H9 (cell line): ENCODE results near the gene TNFSF9. TPM values are rescaled to one million over a fixed set of nuclear protein-coding genes. Genes with fewer than 3 reads are reported as not detected.
"Not testable (repeated sequence)": the region's sequence is repeated elsewhere in the genome, so short reads cannot be mapped to it uniquely, and the experiment has no call there.

Experiments used
- DNase-seq: peaks from one replicate; pipeline ENCODE4 v3.0.0-alpha.2; 2017
- H2AFZ ChIP-seq: one replicate; pipeline ENCODE4 v1.6.1; 2013; ENCODE audit warnings: mild to moderate bottlenecking, low read length, control low read depth, moderate library complexity
- H2AK5ac ChIP-seq: 2 replicates; pipeline ENCODE4 v1.6.1; 2013; ENCODE audit warnings: low read length, control low read depth, mixed read lengths; ENCODE audit not compliant: insufficient read length
- H2BK120ac ChIP-seq: one replicate; pipeline ENCODE4 v1.6.1; 2013; ENCODE audit warnings: low read depth, mild to moderate bottlenecking, low read length, control low read depth, inconsistent platforms; ENCODE audit not compliant: poor library complexity, severe bottlenecking
- H2BK12ac ChIP-seq: 2 replicates; pipeline ENCODE4 v1.6.1; 2013; ENCODE audit warnings: low read length, control low read depth, mixed read lengths, low read depth; ENCODE audit not compliant: insufficient read length
- H2BK15ac ChIP-seq: 2 replicates; pipeline ENCODE4 v1.6.1; 2013; ENCODE audit warnings: low read depth, low read length, control low read depth
- H2BK20ac ChIP-seq: one replicate; pipeline ENCODE4 v1.6.1; 2013; ENCODE audit warnings: low read depth, mild to moderate bottlenecking, low read length, control low read depth, inconsistent platforms; ENCODE audit not compliant: poor library complexity, severe bottlenecking
- H2BK5ac ChIP-seq: 2 replicates; pipeline ENCODE4 v1.6.1; 2013; ENCODE audit warnings: low read length, control low read depth, mixed read lengths; ENCODE audit not compliant: insufficient read length
- H3K14ac ChIP-seq: 2 replicates; pipeline ENCODE4 v1.6.1; 2013; ENCODE audit warnings: low read length, control low read depth; ENCODE audit not compliant: insufficient read depth
- H3K18ac ChIP-seq: 2 replicates; pipeline ENCODE4 v1.6.1; 2013; ENCODE audit warnings: low read depth, mild to moderate bottlenecking, mixed read lengths, low read length, control low read depth; ENCODE audit not compliant: insufficient read length
- H3K23ac ChIP-seq: 2 replicates; pipeline ENCODE4 v1.6.1; 2013; ENCODE audit warnings: low read length, control low read depth, mixed read lengths, low read depth; ENCODE audit not compliant: insufficient read length
- H3K23me2 ChIP-seq: 2 replicates; pipeline ENCODE4 v1.6.1; 2013; ENCODE audit warnings: low read depth, mild to moderate bottlenecking, mixed read lengths, low read length, control low read depth; ENCODE audit not compliant: insufficient read length, poor library complexity, severe bottlenecking
- H3K27ac ChIP-seq: 2 replicates; pipeline ENCODE4 v1.5.1; 2013; ENCODE audit warnings: low read length, control low read depth, mixed read lengths, low read depth; ENCODE audit not compliant: insufficient read length
- H3K27me3 ChIP-seq: 2 replicates; pipeline ENCODE4 v1.6.1; 2013; ENCODE audit warnings: low read length, control low read depth, inconsistent platforms; ENCODE audit not compliant: insufficient read depth
- H3K4ac ChIP-seq: 2 replicates; pipeline ENCODE4 v1.6.1; 2013; ENCODE audit warnings: low read depth, mild to moderate bottlenecking, control low read depth, inconsistent platforms, low read length, moderate library complexity
- H3K4me1 ChIP-seq: 2 replicates; pipeline ENCODE4 v1.6.1; 2013; ENCODE audit warnings: low read length, control low read depth, inconsistent platforms; ENCODE audit not compliant: insufficient read depth
- H3K4me2 ChIP-seq: 2 replicates; pipeline ENCODE4 v1.6.1; 2013; ENCODE audit warnings: low read length, control low read depth, mixed read lengths; ENCODE audit not compliant: insufficient read length, insufficient read depth
- H3K56ac ChIP-seq: 2 replicates; pipeline ENCODE4 v1.6.1; 2013; ENCODE audit warnings: low read depth, mild to moderate bottlenecking, mixed read lengths, low read length, control low read depth; ENCODE audit not compliant: insufficient read length
- H3K79me1 ChIP-seq: 2 replicates; pipeline ENCODE4 v1.6.1; 2013; ENCODE audit warnings: low read depth, mild to moderate bottlenecking, moderate library complexity, low read length, control low read depth, inconsistent platforms; ENCODE audit not compliant: insufficient read depth, poor library complexity, severe bottlenecking
- H3K79me2 ChIP-seq: 2 replicates; pipeline ENCODE4 v1.6.1; 2013; ENCODE audit warnings: low read length, control low read depth, inconsistent platforms; ENCODE audit not compliant: insufficient read depth
- H3K9ac ChIP-seq: 2 replicates; pipeline ENCODE4 v1.6.1; 2013; ENCODE audit warnings: low read length, control low read depth, mixed read lengths; ENCODE audit not compliant: insufficient read length; ENCODE audit errors: extremely low read depth
- H3K9me3 ChIP-seq: one replicate; pipeline ENCODE4 v1.6.1; 2013; ENCODE audit warnings: low read depth, low read length, inconsistent platforms; ENCODE audit not compliant: control insufficient read depth
- H3T11ph ChIP-seq: one replicate; pipeline ENCODE4 v1.6.1; 2013; ENCODE audit warnings: mild to moderate bottlenecking, low read length, control low read depth, inconsistent platforms
- H4K20me1 ChIP-seq: one replicate; pipeline ENCODE4 v1.6.1; 2013; ENCODE audit not compliant: control insufficient read depth, insufficient read length, insufficient read depth
- H4K5ac ChIP-seq: 2 replicates; pipeline ENCODE4 v1.6.1; 2013; ENCODE audit warnings: low read depth, mild to moderate bottlenecking, mixed read lengths, low read length, control low read depth; ENCODE audit not compliant: insufficient read length
- H4K8ac ChIP-seq: replicated peaks from 2 replicates; pipeline ENCODE4 v1.6.1; 2013; ENCODE audit warnings: low read length, control low read depth, mixed read lengths, low read depth; ENCODE audit not compliant: insufficient read length
- H4K91ac ChIP-seq: 2 replicates; pipeline ENCODE4 v1.6.1; 2013; ENCODE audit warnings: low read depth, mild to moderate bottlenecking, moderate library complexity, mixed read lengths, low read length, control low read depth; ENCODE audit not compliant: insufficient read length
- H3K27ac Mint-ChIP-seq, 3 experiments: 2 replicates in 2 of 3; 3 replicates in 1 of 3; pipeline ENCODE4 v1.8.0; 2020 to 2021; ENCODE audit warnings: mixed read lengths in 3 of 3, mild to moderate bottlenecking in 1 of 3, moderate library complexity in 1 of 3
- H3K27me3 Mint-ChIP-seq: 2 replicates; pipeline ENCODE4 v1.8.0; 2021; ENCODE audit warnings: low read depth, mild to moderate bottlenecking, moderate library complexity, mixed read lengths
- H3K36me3 Mint-ChIP-seq, 3 experiments: 2 replicates in 2 of 3; 3 replicates in 1 of 3; pipeline ENCODE4 v1.8.0; 2020 to 2021; ENCODE audit warnings: low read depth in 3 of 3, mixed read lengths in 3 of 3; ENCODE audit not compliant: insufficient read depth in 1 of 3
- H3K4me1 Mint-ChIP-seq, 2 experiments: 2 replicates each; pipeline ENCODE4 v1.8.0; 2020; ENCODE audit warnings: mixed read lengths in 2 of 2
- H3K4me3 Mint-ChIP-seq, 2 experiments: 2 replicates in 1 of 2; 3 replicates in 1 of 2; pipeline ENCODE4 v1.8.0; 2020 to 2021; ENCODE audit warnings: mild to moderate bottlenecking in 2 of 2, mixed read lengths in 2 of 2, moderate library complexity in 1 of 2
- H3K9me3 Mint-ChIP-seq, 2 experiments: 2 replicates in 1 of 2; 3 replicates in 1 of 2; pipeline ENCODE4 v1.8.0; 2020; ENCODE audit warnings: mild to moderate bottlenecking in 2 of 2, mixed read lengths in 2 of 2, moderate library complexity in 1 of 2
- WGBS: extraction: QIAGEN DNeasy Blood & Tissue Kit; methylation state at CpG from one replicate; pipeline ENCODE4 v1.1.7; 2013; ENCODE audit warnings: missing lambda C conversion rate, low lambda C conversion rate, mixed read lengths; ENCODE audit not compliant: insufficient read length; ENCODE audit errors: extremely low coverage; 5-methylcytosine and 5-hydroxymethylcytosine counted together
- total RNA-seq: library from RNA; stranded (reverse); gene quantifications from 2 replicates; pipeline ENCODE4 v1.2.1, GENCODE V29; 2021
- TF ChIP-seq, protein P1 (sequence below): fragments of 200-600 bp; sonication (generic); conservative IDR thresholded peaks from 3 replicates; pipeline ENCODE4 v1.8.0; 2021; ENCODE audit warnings: antibody characterized with exemption, mild to moderate bottlenecking

The TNFSF9 gene
- total RNA-seq, 1 experiment from 2014 or later = 1.9 TPM

- H3K18ac ChIP-seq = no peak overlapping the region
- H3K9ac ChIP-seq = no peak overlapping the region
- H3K4me1 Mint-ChIP-seq = no peaks in the 10 kb centered on the region
- no peak overlapping the region for H3K56ac ChIP-seq
- H3K27ac Mint-ChIP-seq = no peak overlapping the region
- no peak overlapping the region for H3T11ph ChIP-seq
- no peaks in the 10 kb centered on the region for H3K27me3 ChIP-seq
- no peak overlapping the region for H4K8ac ChIP-seq
- H2AFZ ChIP-seq = no peak overlapping the region
- WGBS = no CpG with 5 or more reads among the region's 11 CpGs
- no peak overlapping the region for H4K91ac ChIP-seq
- no peak overlapping the region for H2BK120ac ChIP-seq
- H3K4ac ChIP-seq = no peak overlapping the region
- H2BK15ac ChIP-seq = no peak overlapping the region
- no peak for DNase-seq
- no peaks in the 10 kb centered on the region for H3K79me1 ChIP-seq
- peaks cover 16 to 33% of the 10 kb centered on the region in 2 experiments for H3K9me3 Mint-ChIP-seq
- no peak overlapping the region for H2BK12ac ChIP-seq
- H3K9me3 ChIP-seq = no peaks in the 10 kb centered on the region
- no peak overlapping the region for H2BK20ac ChIP-seq
- no peaks in the 10 kb centered on the region for H3K79me2 ChIP-seq
- H3K4me2 ChIP-seq = no peak overlapping the region
- no peak overlapping the region for H2AK5ac ChIP-seq
- no peak overlapping the region for H3K23ac ChIP-seq
- no peaks in the 10 kb centered on the region for H4K20me1 ChIP-seq
- H3K23me2 ChIP-seq = no peaks in the 10 kb centered on the region
- peaks cover 29% of the 10 kb centered on the region for H3K27me3 Mint-ChIP-seq
- H4K5ac ChIP-seq = no peak overlapping the region
- H3K27ac ChIP-seq = no peak overlapping the region
- H3K4me3 Mint-ChIP-seq = no peak overlapping the region
- H3K4me1 ChIP-seq = no peaks in the 10 kb centered on the region
- H2BK5ac ChIP-seq = no peak overlapping the region
- no peaks in the 10 kb centered on the region; a peak in 3 of 7 replicates for H3K36me3 Mint-ChIP-seq
- TF ChIP-seq, protein P1, sequence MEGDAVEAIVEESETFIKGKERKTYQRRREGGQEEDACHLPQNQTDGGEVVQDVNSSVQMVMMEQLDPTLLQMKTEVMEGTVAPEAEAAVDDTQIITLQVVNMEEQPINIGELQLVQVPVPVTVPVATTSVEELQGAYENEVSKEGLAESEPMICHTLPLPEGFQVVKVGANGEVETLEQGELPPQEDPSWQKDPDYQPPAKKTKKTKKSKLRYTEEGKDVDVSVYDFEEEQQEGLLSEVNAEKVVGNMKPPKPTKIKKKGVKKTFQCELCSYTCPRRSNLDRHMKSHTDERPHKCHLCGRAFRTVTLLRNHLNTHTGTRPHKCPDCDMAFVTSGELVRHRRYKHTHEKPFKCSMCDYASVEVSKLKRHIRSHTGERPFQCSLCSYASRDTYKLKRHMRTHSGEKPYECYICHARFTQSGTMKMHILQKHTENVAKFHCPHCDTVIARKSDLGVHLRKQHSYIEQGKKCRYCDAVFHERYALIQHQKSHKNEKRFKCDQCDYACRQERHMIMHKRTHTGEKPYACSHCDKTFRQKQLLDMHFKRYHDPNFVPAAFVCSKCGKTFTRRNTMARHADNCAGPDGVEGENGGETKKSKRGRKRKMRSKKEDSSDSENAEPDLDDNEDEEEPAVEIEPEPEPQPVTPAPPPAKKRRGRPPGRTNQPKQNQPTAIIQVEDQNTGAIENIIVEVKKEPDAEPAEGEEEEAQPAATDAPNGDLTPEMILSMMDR = no peak
- H3K14ac ChIP-seq = no peak overlapping the region
Measured at GRCh38 chr19:6543866-6544347, 13.1 kb downstream of the TNFSF9 start.

- not testable (repeated sequence) for H3K79me1 ChIP-seq, H2BK120ac ChIP-seq, DNase-seq, H3K27me3 ChIP-seq, H3K4me2 ChIP-seq, H4K20me1 ChIP-seq, H3K23ac ChIP-seq, H3K79me2 ChIP-seq, H3K9me3 ChIP-seq, H2AK5ac ChIP-seq, H2BK12ac ChIP-seq, H2BK5ac ChIP-seq, H3T11ph ChIP-seq, H3K14ac ChIP-seq, H3K4ac ChIP-seq, H2BK15ac ChIP-seq, H3K36me3 Mint-ChIP-seq, H2BK20ac ChIP-seq, H3K4me1 ChIP-seq, H2AFZ ChIP-seq, H4K91ac ChIP-seq, H3K23me2 ChIP-seq, H3K27ac Mint-ChIP-seq, H4K5ac ChIP-seq, H3K4me3 Mint-ChIP-seq, H3K27ac ChIP-seq, H4K8ac ChIP-seq, H3K9ac ChIP-seq, H3K18ac ChIP-seq, H3K56ac ChIP-seq
- WGBS = no CpG with 5 or more reads among the region's 6 CpGs
- Mint-ChIP-seq H3K9me3 (peaks cover 18 to 24% of the 10 kb centered on the region in 2 experiments), H3K27me3 (peaks cover 15% of the 10 kb centered on the region), H3K4me1 (peaks cover 9 to 11% of the 10 kb centered on the region in 2 experiments)
Measured at GRCh38 chr19:6550679-6551078, 19.9 kb downstream of the TNFSF9 start.
